C1 segment of cervical spinal cord (tissue), 14 donors: ENCODE data around the gene OR13C3.
"Not testable (repeated sequence)": the region's sequence is repeated elsewhere in the genome, so short reads cannot be mapped to it uniquely, and the experiment has no call there.

Source experiments
- DNase-seq, 14 donors: peaks; one replicate each; lab custom pipeline; 2025; lab: John Stamatoyannopoulos, UW

The OR13C3 gene

DNA sequence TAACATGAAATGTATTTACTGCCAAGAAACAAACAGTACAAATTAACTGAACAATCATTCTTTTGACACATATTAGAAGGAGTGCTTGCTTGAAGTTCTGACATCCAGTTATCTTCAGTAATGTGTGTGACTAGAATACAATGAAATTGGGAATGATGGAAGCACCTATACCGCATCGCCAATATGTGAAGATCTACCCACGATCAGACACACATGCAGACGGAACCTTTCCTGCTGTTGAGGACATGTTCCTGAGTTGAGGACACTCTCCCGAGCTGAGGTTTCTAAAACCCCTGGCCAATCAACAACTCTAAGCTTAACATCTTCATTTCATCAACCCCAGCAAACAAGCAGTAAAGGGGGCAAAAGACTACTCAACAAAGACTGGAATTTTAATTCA lies at the start of gene OR13C3:
OR13C3 (minus strand) TSS at position 101 of the 400 bp plus-strand sequence. CDS start 133 bp downstream, outside the sequence.
- no peak for DNase-seq

DNA sequence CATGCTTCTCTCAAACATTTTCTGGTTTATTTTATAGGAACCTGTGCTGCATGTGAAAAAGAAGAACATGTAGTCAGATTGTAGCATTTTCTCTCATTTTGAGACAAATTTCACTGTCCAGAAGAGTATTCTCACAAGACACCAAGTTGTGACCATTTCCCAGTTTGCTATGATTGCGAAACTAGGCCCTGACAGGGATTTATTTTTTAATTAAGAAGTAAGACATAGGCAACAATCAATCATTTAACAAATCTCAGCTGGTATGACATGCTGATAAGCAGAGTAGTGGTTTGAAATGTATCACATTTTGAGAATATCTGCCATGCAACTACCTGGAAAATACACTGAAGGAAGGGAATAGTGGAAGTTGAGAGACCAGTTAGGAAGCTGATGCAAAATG lies 43.9 kb upstream of the OR13C3 start:
- no peak for DNase-seq

DNA sequence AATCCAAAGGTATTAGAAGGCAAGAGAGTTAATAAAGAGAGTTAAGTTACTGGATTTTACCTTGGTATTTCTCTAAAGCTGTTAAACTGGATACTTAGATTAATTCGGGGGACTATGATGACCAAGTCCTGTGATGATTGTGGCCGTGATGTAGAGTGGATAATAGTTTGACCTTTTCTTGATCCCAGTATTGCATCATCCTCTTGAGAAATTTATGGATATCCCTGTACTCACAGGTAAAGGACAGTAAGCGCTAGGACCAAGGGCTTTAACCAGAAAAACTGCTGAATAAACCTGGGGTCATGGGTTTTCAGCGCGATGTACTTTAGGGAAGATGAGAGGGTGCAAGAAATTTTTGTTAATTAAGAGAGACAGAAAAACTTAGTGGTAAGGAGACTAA lies 40.6 kb upstream of the OR13C3 start:
- DNase-seq = no peak

DNA sequence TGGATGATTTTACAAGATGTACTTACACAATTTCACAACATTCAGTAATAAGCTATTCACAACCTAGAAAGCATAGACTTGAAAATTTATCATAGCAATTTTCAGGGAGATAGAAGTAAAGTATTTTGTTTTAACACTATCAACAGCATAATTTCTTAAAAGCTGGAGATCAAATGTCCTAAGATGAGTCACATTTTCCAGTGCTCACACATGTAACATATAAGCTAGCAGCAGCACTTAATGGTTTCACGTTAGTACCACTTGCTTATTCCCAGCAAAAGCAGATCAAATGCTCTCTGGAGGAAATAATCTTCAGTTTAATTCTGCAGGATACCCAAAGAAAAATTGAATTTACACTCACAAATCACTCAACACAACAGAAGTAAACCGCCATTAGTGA lies 38.8 kb upstream of the OR13C3 start:
- no peak for DNase-seq

DNA sequence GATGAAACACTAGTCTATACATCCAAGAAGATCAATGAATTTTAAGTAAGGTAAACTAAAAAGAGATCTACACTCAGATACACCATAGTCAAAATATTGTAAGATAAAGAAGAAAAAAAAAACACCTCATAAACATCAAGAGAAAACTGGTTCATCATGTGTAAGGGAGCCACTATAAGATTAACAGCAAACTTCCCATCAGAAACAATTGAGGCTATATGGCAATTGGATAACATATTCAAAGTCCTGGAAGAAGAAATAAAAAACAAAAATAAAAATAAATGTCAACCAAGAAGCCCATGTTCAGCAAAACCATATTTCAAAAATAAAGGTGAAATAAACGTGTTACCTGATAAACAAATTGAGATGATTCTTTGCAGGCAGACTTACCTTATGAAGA lies 36.0 kb upstream of the OR13C3 start:
- DNase-seq = no peak

DNA sequence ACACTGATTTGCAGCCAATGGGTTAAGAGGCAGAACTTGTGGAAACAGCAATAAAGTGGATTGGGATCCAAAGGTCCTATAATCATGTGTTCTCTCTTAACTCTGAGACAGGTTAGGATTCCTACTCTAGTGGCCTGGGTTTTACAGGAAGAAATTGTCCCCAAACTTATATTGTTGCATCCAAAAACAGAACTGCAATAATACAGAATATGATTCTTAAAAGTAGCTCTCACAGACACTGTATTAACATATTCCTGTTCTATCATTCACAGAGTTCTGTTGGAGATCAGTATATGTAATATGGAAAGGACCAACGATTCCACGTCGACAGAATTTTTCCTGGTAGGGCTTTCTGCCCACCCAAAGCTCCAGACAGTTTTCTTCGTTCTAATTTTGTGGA lies 32.2 kb upstream of the OR13C3 start, which contains the start of gene OR13C8:
OR13C8 (plus strand) TSS at position 301 of the 400 bp plus-strand sequence; CDS start at position 301, 0 bp downstream.
- DNase-seq = no peak

DNA sequence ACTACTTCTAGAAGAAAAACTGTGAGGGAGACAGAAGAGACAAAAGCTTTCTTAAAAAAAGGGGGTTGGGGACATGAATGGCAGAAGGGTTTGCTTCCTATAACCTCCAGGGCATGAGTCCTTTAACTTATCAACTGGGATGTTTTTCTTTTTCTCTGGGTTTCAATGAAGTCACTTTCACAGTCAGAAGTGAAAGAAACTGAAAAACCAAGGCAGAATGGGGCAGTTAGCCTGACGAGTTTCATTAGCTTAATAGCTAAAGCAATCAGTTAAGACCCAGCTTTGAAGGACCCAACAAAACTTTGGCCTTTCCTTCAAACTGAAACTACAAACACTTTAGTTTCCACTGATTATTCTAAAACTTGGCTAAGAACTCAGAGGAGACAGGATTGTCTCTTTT lies 27.7 kb upstream of the OR13C3 start:
- no peak for DNase-seq

DNA sequence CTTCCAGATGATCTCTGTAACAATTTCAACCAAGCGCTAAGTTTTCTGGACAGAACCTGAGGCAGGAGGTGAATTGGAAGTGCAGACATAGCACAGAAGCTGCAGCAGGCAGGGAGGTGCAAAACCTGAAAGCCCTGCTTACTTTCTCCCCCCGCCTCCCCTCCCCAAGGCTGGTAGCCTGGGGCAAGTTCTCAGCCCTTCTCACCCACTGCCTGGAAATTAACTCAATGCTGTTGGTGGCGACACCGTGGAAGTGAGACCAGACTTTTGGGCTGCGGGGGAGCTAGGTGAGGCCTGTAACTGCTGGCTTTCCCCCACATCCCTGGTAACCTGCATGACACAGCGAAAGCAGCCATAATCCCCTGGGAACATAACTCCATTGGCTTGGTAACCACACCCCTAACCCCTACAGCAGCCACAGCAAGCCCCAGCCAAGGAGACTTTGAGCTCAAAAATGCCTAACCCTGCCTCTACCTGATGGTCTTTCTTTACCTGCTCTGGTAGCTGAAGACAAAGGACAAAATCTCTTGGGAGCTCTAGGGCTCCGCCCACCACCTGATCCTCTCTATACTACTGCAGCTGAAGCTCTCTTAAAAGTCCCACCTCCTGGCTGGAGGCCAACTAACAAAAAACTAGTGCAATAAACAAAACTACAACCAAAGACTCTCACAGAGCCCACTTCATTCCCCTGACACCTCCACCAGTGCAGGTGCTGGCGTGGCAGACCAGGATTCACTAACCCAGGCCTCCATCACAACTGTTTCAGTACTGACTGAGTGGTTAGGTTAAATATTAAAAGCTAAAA lies 20.4 kb upstream of the OR13C3 start:
- no peak for DNase-seq

DNA sequence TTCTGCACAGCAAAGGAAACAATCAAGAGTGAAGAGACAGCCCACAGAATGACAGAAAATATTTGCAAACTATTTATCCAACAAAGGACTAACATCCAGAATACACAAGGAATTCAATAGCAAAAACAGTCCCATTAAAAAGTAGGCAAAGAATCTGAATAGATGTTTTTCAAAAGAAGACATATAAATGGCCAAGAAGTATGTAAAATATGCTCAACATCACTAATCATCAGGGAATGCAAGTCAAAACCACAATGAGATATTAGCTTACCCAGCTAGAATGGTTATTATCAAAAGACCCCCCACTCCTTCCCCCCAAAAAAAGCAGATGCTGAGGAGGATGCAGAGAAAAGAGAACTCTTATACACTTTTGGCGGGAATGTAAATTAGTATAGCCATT lies 18.9 kb upstream of the OR13C3 start:
- DNase-seq = no peak

DNA sequence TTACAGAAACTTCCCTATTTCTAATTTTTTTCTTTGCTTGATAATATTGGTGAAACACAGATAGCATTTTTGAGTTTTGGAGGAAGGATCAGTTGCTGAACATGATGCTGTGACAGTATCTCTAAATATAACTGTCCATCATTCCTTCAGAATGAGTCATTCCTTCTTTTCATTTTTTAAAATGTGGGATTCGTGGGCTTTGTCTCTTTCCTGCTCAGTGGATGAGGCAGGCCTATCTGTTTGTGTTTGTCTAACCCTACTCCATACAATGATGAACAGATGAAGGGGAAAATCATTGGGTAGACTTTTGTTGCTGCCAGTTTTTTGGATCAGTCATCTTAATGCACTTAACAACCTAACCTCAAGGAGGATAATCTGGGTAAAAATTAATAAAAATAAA lies 16.6 kb upstream of the OR13C3 start:
- DNase-seq = no peak

DNA sequence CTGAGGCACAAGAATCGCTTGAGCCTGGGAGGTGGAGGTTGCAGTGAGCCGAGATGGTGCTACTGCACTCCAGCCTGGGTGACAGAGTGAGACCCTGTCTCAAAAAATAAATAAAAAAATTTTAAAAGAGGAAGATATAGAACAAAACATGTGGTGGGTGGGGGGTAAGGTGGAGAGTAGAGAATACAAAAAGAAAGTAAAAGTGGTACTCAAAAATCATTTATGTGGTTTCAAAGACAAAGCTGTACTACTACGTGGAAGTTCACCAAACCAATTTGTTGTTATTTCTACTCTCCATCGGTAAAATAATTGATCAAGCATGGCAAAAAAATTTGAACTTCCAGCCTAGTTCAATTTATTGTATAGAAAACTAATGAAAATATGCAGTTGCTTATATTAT lies 8.0 kb upstream of the OR13C3 start:
- no peak for DNase-seq

DNA sequence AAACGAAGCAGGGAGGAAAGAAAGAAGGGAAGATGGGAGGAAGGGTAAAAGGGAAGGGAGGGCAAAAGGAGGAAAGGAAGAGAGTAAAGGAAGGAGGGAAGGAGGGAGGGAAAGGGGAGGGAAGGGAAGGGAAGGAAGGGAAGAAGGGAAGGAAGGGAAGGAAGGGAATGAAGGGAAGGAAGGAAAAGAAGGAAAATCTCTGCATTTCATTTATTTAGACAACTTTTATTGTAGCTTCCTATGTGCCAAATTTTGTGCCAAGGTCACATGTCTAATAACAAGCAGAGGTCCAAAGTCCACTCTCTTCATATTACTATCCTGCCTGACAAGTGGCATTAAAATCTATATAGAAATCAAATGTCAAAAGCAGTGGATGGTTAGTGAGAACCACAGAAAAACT lies 2.6 kb upstream of the OR13C3 start:
- DNase-seq = no peak

DNA sequence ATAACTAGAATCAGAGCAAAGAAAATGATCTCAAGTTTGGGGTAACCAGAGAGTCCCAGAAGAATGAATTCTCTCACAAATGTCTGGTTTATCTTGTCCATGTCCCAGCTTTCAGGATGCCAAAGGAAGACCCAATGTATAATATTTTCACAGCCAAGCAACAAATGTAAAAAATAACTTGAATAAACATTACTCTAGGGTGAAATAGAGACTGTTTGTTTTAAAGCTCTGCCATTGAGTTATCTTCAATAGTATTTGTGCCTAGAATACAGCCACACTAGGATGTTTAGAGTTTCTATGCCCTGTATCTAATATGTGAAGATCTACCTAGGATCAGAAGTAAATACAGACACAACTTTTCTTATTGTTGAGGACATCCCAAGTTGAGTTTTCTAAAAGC lies 9.5 kb downstream of the OR13C3 start, which contains the start of gene OR13C4:
OR13C4 (minus strand) TSS at position 101 of the 400 bp plus-strand sequence; CDS start at position 101, 0 bp downstream.
- DNase-seq = no peak

DNA sequence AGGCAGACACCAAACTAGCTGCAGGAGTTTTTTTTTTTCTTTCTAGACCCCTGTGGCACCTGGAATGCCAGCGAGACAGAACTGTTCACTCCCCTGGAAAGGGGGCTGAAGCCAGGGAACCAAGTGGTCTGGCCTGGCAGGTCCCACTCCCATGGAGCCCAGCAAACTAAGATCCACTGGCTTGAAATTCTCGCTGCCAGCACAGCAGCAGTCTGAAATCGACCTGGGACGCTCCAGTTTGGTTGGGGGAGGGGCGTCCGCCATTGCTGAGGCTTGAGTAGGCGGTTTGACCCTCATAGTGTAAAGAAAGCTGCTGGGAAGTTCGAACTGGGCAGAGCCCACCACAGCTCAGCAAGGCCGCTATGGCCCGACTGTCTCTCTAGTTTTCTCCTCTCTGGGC lies 16.4 kb downstream of the OR13C3 start:
- DNase-seq = not testable (repeated sequence)

DNA sequence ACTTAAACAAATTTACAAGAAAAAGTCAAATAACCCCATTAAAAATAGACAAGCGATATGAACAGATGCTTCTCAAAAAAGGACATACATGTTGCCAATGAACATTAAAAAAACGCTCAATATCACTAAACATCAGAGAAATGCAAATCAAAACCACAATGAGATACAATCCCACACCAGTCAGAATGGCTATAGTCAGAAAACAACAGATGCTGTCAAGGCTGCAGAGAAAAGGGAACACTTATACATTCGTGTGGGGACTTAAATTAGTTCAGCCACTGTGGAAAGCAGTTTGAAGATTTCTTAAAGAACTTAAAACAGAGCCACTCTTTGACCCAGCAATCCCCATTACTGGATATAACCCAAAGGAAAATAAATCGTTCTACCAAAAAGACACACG lies 21.8 kb downstream of the OR13C3 start:
- no peak for DNase-seq

DNA sequence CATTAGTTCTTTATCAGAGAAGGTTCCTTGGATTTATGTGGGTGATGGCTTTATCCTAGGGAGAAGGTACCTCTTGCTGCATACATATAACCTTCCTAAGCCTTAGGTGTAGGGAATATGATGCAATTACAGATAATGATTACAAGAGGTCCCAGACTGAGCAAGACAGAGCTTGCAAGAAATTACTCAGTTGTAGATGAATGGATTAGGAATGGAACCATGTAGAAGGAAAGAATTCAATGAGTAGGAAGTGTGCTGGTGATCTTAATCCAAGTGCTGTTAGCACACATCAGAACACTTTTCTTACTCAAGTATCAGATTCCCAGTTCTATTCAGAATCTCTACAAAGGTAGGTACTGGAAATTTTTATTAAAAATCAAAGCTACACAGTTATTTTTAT lies 30.1 kb downstream of the OR13C3 start:
- no peak for DNase-seq

DNA sequence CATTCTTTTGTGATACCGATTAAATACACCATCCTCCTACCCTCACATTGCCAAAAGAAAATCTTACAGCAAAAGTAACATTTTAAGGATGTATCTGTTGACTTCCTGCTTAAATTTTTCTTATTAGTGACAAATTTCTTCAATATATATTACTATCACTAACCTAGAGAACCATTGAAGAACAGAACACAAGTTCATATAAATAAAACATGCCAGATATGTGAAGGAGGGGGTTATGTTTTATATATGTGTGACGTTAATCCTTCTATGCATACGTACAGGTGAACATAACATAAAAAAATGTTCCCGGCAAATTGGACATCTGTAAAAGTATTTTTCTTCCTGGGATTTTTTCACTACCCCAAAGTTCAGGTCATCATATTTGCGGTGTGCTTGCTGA lies 32.7 kb downstream of the OR13C3 start, which contains the start of gene OR13F1:
OR13F1 (plus strand) TSS at position 301 of the 400 bp plus-strand sequence; CDS start at position 301, 0 bp downstream.
- no peak for DNase-seq

DNA sequence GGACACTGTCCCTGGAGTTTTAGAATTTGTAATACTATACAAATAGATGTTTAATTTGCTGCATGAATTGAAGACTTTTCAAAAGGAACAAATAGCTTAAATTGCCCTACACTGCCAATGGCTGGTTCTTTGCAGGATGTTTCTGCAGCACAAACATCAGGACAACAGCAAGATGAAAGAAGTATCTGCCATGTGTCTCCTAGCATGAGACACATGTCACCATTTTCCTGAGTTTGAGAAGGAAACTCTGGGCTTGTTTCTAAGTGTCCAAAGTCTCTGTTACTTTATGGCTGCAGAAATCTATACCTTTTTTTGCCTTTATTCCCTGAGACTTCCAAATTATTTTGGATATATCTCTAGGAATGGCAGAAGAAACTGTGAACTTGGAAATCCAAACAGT lies 33.2 kb downstream of the OR13C3 start:
- DNase-seq = no peak

DNA sequence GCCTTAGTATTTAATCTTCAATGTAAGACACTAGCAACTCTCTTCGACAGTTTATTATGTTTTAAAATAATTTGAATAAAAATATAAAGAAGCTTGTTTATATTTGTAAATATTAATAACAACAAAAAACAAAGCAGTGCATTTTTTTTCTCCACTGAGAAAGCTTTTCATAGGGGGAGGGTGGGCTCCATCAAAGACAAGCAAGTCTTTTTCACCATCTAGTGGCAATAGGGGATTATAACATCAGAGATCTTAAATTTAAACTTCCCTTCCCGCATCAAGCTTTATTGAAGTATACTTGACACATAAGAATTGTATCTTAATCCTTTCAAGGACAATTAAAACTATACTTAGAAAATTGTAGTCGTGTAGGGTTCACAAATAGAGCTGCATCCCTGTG lies 41.8 kb downstream of the OR13C3 start:
- no peak for DNase-seq
